T-cell (primary cell): Measurements from ENCODE around the gene NIF3L1. TPM values are rescaled to one million over a fixed set of nuclear protein-coding genes. Genes with fewer than 3 reads are reported as not detected.
A peak's percentile ranks its signal among the peaks of the same experiment; 100 is the strongest.

Experiments used
- ATAC-seq, 4 experiments: fragments of 200-7000 bp in 3 of 4; fragments of 150-1000 bp in 1 of 4; cut with Tn5 transposase; replicated peaks in 1 of 4; 1 replicate in 3 of 4; 2 replicates in 1 of 4; pipeline ENCODE4 v1.10.0; 2021; ENCODE audit warnings: moderate library complexity in 3 of 4, mild to moderate bottlenecking in 2 of 4, moderate number of reproducible peaks in 1 of 4
- CTCF ChIA-PET, 2 donors: fragments of 300-600 bp; sonication (Branson Sonifier 250); formaldehyde crosslinking; loops; one replicate each; lab custom pipeline; 2022; ENCODE audit warnings: antibody characterized with exemption in 2 of 2; lab: Charles Lee
- POLR2A ChIA-PET, 2 donors: fragments of 300-600 bp; sonication (Branson Sonifier 250); formaldehyde crosslinking; loops; one replicate each; lab custom pipeline; 2022; ENCODE audit warnings: antibody characterized with exemption in 2 of 2; lab: Charles Lee
- DNase-seq, 35 experiments: peaks; one replicate each; pipeline versions ENCODE4 v3.0.0 to v3.0.0-alpha.2; 2013 to 2023
- H3K27ac ChIP-seq: one replicate; pipeline ENCODE4 v1.5.1; 2013; ENCODE audit warnings: low read length
- H3K27me3 ChIP-seq, 2 experiments: replicated peaks in 1 of 2; 1 replicate in 1 of 2; 2 replicates in 1 of 2; pipeline versions ENCODE4 v1.6.1 to v1.7.0; 2013; ENCODE audit warnings: low read length in 1 of 2, mixed read lengths in 1 of 2; ENCODE audit not compliant: control insufficient read depth in 2 of 2, insufficient read depth in 2 of 2; ENCODE audit errors: extremely low read depth in 1 of 2
- H3K36me3 ChIP-seq, 2 donors: 1 replicate in 1 of 2; 2 replicates in 1 of 2; pipeline versions ENCODE4 v1.6.1 to v1.7.0; 2013; ENCODE audit warnings: low read length in 1 of 2; ENCODE audit not compliant: control insufficient read depth in 2 of 2, insufficient read depth in 1 of 2; ENCODE audit errors: extremely low read depth in 1 of 2
- H3K4me1 ChIP-seq, 2 experiments: 1 replicate in 1 of 2; 2 replicates in 1 of 2; pipeline versions ENCODE4 v1.6.1 to v1.7.0; 2013; ENCODE audit warnings: low read length in 2 of 2, mixed read lengths in 1 of 2; ENCODE audit not compliant: insufficient read depth in 2 of 2, control insufficient read depth in 1 of 2; ENCODE audit errors: extremely low read depth in 1 of 2
- H3K4me3 ChIP-seq, 2 donors: 1 replicate in 1 of 2; 2 replicates in 1 of 2; pipeline versions ENCODE4 v1.5.1 to v1.7.0; 2013; ENCODE audit warnings: mild to moderate bottlenecking in 2 of 2, low read length in 1 of 2, moderate library complexity in 1 of 2; ENCODE audit not compliant: control insufficient read depth in 1 of 2; ENCODE audit errors: extremely low read depth in 1 of 2
- H3K9me3 ChIP-seq: 2 replicates; pipeline ENCODE4 v1.7.0; 2013
- H3K27ac Mint-ChIP-seq, 2 donors: one replicate each; pipeline ENCODE4 v1.8.0; 2020 to 2021; ENCODE audit warnings: mild to moderate bottlenecking in 2 of 2, mixed read lengths in 2 of 2
- H3K27me3 Mint-ChIP-seq, 2 donors: one replicate each; pipeline ENCODE4 v1.8.0; 2021 to 2022; ENCODE audit warnings: mixed read lengths in 2 of 2
- H3K36me3 Mint-ChIP-seq: one replicate; pipeline ENCODE4 v1.8.0; 2021; ENCODE audit warnings: mixed read lengths
- H3K4me1 Mint-ChIP-seq, 3 donors: one replicate each; pipeline ENCODE4 v1.8.0; 2020 to 2022; ENCODE audit warnings: mixed read lengths in 3 of 3, mild to moderate bottlenecking in 1 of 3
- H3K4me3 Mint-ChIP-seq, 3 donors: one replicate each; pipeline ENCODE4 v1.8.0; 2020 to 2022; ENCODE audit warnings: mild to moderate bottlenecking in 3 of 3, mixed read lengths in 3 of 3, moderate library complexity in 3 of 3
- H3K9me3 Mint-ChIP-seq, 3 donors: one replicate each; pipeline ENCODE4 v1.8.0; 2020 to 2022; ENCODE audit warnings: mixed read lengths in 3 of 3
- WGBS: methylation state at CpG from one replicate; pipeline ENCODE4 v1.1.5; 2013; ENCODE audit warnings: missing lambda C conversion rate; ENCODE audit not compliant: insufficient coverage; 5-methylcytosine and 5-hydroxymethylcytosine counted together
- total RNA-seq, 35 experiments: library from RNA in 6 of 35; stranded (reverse) in 6 of 35; fragments of 120-200 nt in 1 of 35; gene quantifications; one replicate each; pipeline versions ENCODE4 v1.2.1 to v1.2.4 and lab custom pipeline; 2013 to 2026

The NIF3L1 gene
- total RNA-seq, 5 donors from 2014 or later (not counting 1 experiment from before 2014, with no cell fraction given), result 11.7 to 29.7 (median 25.0) TPM

DNA sequence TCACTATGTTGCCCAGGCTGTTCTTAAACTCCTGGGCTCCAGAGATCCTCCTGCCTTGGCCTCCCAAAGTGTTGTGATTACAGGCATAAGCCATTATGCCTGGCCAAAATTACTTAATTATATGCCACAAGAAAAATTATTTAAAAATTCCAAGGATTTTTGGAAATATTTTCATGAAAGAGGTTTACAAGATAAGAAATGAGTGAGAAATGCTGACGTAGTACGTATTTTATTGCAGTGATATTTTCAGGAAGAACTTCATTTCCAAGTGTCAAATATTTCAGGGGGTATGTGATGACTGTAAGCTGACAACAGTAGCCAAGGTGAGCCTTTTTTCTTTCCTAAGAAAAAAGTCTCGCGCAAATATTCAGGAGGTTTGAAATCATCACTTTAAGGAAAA lies 20.8 kb downstream of the NIF3L1 start:
- Mint-ChIP-seq H3K36me3 (peaks cover 38% of the 10 kb centered on the region), H3K4me1 (no peaks in the 10 kb centered on the region), H3K4me3 (no peak overlapping the region), H3K27ac (peak overlapping the region in 1 of 2 donors; percentile 28), H3K27me3 (no peaks in the 10 kb centered on the region), H3K9me3 (no peaks in the 10 kb centered on the region)
- ATAC-seq (no peak), DNase-seq (no peak)
- Histone ChIP-seq H3K36me3 (peaks cover 6 to 52% of the 10 kb centered on the region in 2 donors), H3K4me3 (no peak overlapping the region), H3K27ac (no peak overlapping the region), H3K9me3 (no peaks in the 10 kb centered on the region), H3K4me1 (no peaks in the 10 kb centered on the region), H3K27me3 (no peaks in the 10 kb centered on the region)
- WGBS, result 100% methylated on average over 2 of the region's 4 CpGs
- CTCF ChIA-PET, result interaction anchor here in 1 of 2 donors (0.7 kb wide), 1 partner anchor 268 kb away, joined by 4 read pairs; no protein-coding TSS in a partner anchor
- POLR2A ChIA-PET, result interaction anchor here in 1 of 2 donors (0.7 kb wide), 1 partner anchor 9 kb away, joined by 14 read pairs; no protein-coding TSS in a partner anchor

DNA sequence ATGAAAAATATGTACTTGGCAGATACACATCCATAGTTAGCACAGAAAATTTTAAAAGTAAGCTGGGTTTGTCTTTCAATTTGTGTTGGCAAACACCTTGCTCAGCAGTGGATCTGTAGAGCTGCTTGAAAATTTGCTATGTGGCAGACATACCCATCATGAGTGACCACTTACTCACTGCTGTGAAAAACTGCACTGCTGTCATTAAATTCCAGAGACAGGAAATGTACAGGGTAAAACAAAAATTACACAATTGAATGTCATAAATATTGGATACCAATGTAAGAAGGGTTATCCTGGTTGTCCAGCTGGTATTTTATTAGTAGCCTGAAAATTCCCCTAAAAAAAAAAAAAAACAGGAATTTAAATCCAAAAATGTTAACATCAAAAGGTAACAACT lies 24.5 kb downstream of the NIF3L1 start:
- peak overlapping the region in 1 of 2 donors; percentile 29 for H3K27ac Mint-ChIP-seq
- ATAC-seq (no peak), DNase-seq (no peak)
- Histone ChIP-seq H3K4me3 (no peak overlapping the region), H3K27me3 (no peaks in the 10 kb centered on the region), H3K36me3 (peaks cover 9 to 64% of the 10 kb centered on the region in 2 donors), H3K4me1 (no peaks in the 10 kb centered on the region), H3K9me3 (no peaks in the 10 kb centered on the region), H3K27ac (no peak overlapping the region)
- no peaks in the 10 kb centered on the region for H3K4me1 Mint-ChIP-seq
- no peaks in the 10 kb centered on the region for H3K27me3 Mint-ChIP-seq
- ChIA-PET CTCF (interaction anchor here (0.5 to 0.6 kb wide), 3 partner anchors 20 to 155 kb away, joined by 3 to 5 read pairs (median 3); no protein-coding TSS in a partner anchor), POLR2A (interaction anchor here (0.7 kb wide), 3 partner anchors 79 to 367 kb away, joined by 4 to 7 read pairs (median 4); no protein-coding TSS in a partner anchor)
- peaks cover 42% of the 10 kb centered on the region for H3K36me3 Mint-ChIP-seq
- no peak overlapping the region for H3K4me3 Mint-ChIP-seq
- no peaks in the 10 kb centered on the region for H3K9me3 Mint-ChIP-seq

DNA sequence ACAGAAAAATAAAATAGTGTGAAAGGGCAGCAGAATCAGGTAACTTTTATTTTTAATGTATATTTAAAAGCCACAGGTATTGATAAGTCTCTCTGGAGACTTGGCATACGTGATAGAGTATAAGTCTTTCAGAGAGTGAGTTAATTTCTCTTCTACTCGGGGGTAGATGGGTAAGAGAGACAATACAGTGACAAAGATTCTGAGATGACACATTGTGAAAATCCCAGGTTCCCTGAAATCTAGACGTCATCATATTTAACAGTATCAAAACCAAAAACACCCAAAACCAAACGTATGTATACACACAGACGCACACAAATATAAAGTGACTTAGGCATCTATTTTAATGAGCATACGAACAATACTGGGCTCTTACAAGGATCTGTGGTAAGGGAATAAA lies 33.3 kb downstream of the NIF3L1 start:
- peaks cover 38% of the 10 kb centered on the region for H3K36me3 Mint-ChIP-seq

DNA sequence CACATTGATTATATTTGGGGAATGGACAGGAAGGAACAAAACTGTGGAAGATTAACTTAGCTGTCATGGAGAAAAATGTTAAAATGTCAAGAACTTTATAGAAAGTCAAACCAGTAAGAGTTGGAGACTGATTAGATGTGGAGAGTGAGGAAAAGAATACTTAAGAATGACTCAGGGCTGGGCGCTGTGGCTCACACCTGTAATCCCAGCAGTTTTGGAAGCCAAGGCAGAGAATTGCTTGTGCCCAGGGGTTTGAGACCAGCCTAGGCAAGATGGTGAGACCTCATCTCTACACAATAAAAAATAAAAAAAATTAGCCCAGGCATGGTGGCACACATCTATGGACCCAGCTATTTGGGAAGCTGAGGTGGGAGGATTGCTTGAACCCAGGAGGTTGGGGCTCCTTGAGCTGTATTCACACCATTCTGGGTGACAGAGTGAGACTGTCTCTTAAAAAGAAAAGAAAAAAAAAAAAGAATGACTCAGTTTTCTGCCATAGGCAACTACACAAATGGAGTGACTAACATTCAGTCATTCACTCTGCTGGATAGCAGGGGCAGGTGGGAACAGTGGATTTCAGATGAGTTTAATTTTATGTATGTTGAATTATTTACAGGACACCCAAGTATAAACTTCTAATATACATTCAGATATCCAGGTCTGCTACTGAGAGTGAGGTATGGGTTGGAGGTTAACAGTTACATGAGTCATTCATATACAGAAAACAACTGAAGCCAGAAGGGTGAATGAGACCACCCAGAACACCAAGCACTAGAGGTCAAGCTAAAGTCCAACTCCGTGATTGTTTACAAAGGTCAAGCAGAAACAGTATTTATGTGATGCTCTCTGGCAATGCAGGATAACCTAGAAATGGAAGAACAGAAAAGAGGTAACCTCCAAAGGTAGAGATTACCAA lies 40.4 kb downstream of the NIF3L1 start:
- no peaks in the 10 kb centered on the region for H3K27me3 Mint-ChIP-seq
- H3K36me3 ChIP-seq, result peaks cover 15 to 64% of the 10 kb centered on the region in 2 donors
- no peaks in the 10 kb centered on the region for H3K9me3 Mint-ChIP-seq
- no peaks in the 10 kb centered on the region for H3K27me3 ChIP-seq
- DNase-seq, result no peak
- H3K9me3 ChIP-seq, result no peaks in the 10 kb centered on the region
- POLR2A ChIA-PET, result no interaction called here
- ATAC-seq, result no peak
- H3K4me3 ChIP-seq, result no peak overlapping the region
- H3K27ac Mint-ChIP-seq, result peak overlapping the region; percentile 50 to 52
- H3K4me3 Mint-ChIP-seq, result no peak overlapping the region
- H3K4me1 ChIP-seq, result no peaks in the 10 kb centered on the region
- whole genome bisulfite sequencing, result no CpG with 5 or more reads among the region's 2 CpGs
- peaks cover 27% of the 10 kb centered on the region for H3K36me3 Mint-ChIP-seq
- H3K4me1 Mint-ChIP-seq, result no peaks in the 10 kb centered on the region
- CTCF ChIA-PET, result no interaction called here
- H3K27ac ChIP-seq, result no peak overlapping the region

More for the DNA sequence above, 33.3 kb downstream of the NIF3L1 start:
- Histone ChIP-seq H3K4me1 (no peaks in the 10 kb centered on the region), H3K27ac (no peak overlapping the region), H3K27me3 (no peaks in the 10 kb centered on the region), H3K36me3 (peaks cover 21 to 75% of the 10 kb centered on the region in 2 donors), H3K9me3 (no peaks in the 10 kb centered on the region), H3K4me3 (no peak overlapping the region)
- ChIA-PET CTCF (no interaction called here), POLR2A (interaction anchor here in 1 of 2 donors (0.7 kb wide), 1 partner anchor 96 kb away, joined by 9 read pairs; no protein-coding TSS in a partner anchor)
- Mint-ChIP-seq H3K27ac (peak overlapping the region; percentile 35 to 70), H3K4me3 (no peak overlapping the region), H3K9me3 (no peaks in the 10 kb centered on the region), H3K27me3 (no peaks in the 10 kb centered on the region), H3K4me1 (no peaks in the 10 kb centered on the region)
- no CpG with 5 or more reads among the region's 6 CpGs for WGBS
- ATAC-seq (no peak), DNase-seq (no peak)

DNA sequence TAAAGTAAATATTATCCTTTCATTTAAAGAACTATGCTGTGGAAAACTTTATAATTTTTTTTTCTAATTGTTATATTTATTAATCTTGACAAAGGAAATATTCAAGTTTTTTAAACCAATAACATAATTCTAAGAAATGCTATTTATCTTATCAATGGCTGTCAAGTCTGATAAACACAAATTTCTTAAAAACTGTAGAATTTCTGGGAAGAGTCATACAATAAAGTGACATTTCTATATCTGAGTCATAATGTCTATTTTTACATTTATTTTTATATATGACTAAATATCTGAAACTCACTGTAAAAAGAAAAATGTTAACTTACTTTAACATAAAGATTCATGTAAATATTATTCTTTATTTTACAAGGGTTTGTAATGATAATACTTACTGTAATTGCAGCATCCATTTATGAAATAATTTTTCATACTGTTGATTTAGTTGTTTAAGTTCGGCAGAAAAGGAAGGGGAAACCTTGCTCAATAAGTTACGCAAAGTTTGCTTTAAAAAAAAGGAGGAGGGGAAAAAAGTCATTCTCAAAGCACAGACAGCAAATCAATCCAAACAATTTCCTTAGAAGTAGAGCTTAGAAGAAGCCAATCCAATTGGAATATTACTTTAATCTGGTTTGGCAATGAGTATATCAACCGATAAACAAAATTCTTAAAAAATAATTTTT lies 41.9 kb downstream of the NIF3L1 start:
- H3K9me3 Mint-ChIP-seq, result no peaks in the 10 kb centered on the region
- no peak for ATAC-seq
- no peaks in the 10 kb centered on the region for H3K4me1 Mint-ChIP-seq
- no CpG with 5 or more reads among the region's 3 CpGs for WGBS
- no peak overlapping the region for H3K4me3 Mint-ChIP-seq
- CTCF ChIA-PET, result no interaction called here
- H3K4me3 ChIP-seq, result no peak overlapping the region
- H3K27ac Mint-ChIP-seq, result peak overlapping the region in 1 of 2 donors; percentile 17
- H3K27ac ChIP-seq, result no peak overlapping the region
- H3K36me3 ChIP-seq, result peaks cover 8 to 67% of the 10 kb centered on the region in 2 donors
- POLR2A ChIA-PET, result interaction anchor here in 1 of 2 donors (0.6 kb wide), 1 partner anchor 139 kb away, joined by 3 read pairs; no protein-coding TSS in a partner anchor
- no peak for DNase-seq
- no peaks in the 10 kb centered on the region for H3K4me1 ChIP-seq
- H3K9me3 ChIP-seq, result no peaks in the 10 kb centered on the region
- no peaks in the 10 kb centered on the region for H3K27me3 ChIP-seq
- no peaks in the 10 kb centered on the region for H3K27me3 Mint-ChIP-seq
- peaks cover 31% of the 10 kb centered on the region for H3K36me3 Mint-ChIP-seq

DNA sequence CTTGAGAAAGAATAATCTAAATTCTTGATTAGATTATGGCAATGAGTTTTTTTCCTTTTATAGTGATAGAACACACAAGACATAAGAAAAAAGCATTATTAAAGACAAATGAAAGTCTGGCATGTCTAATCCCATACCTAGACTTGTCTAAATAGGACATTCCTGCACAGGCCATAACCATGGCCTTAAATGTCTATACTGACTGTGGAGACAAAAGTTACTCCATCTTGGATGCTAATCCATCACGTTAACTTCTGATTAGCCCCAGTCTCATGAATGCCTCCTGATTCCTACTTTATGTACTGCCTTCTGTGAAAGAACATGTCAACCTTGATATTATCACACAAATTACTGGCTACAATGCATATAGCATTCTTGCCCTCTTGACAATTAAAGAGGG lies 50.7 kb downstream of the NIF3L1 start:
- DNase-seq (no peak), ATAC-seq (no peak)
- Mint-ChIP-seq H3K27ac (no peak overlapping the region), H3K4me3 (no peak overlapping the region), H3K27me3 (no peaks in the 10 kb centered on the region), H3K9me3 (no peaks in the 10 kb centered on the region), H3K36me3 (peaks cover 41% of the 10 kb centered on the region), H3K4me1 (peaks cover 3 to 6% (median 3%) of the 10 kb centered on the region in 3 donors)
- H3K27ac ChIP-seq, result no peak overlapping the region
- H3K36me3 ChIP-seq, result peaks cover 0 to 78% of the 10 kb centered on the region in 2 donors
- no peaks in the 10 kb centered on the region for H3K9me3 ChIP-seq
- no peak overlapping the region for H3K4me3 ChIP-seq
- no peaks in the 10 kb centered on the region for H3K4me1 ChIP-seq
- CTCF ChIA-PET, result interaction anchor here in 1 of 2 donors (0.9 kb wide), 1 partner anchor 129 kb away, joined by 4 read pairs; no protein-coding TSS in a partner anchor
- WGBS, result 100% methylated on average over 1 of the region's 1 CpG
- no peaks in the 10 kb centered on the region for H3K27me3 ChIP-seq
- POLR2A ChIA-PET, result interaction anchor here in 1 of 2 donors (0.5 kb wide), 1 partner anchor 101 kb away, joined by 3 read pairs; no protein-coding TSS in a partner anchor
